Tibial nerve (tissue), 4 donors: ENCODE results near the gene MTRF1. TPM values are rescaled to one million over a fixed set of nuclear protein-coding genes. Genes with fewer than 3 reads are reported as not detected.
"Not testable (repeated sequence)": the region's sequence is repeated elsewhere in the genome, so short reads cannot be mapped to it uniquely, and the experiment has no call there.

ENCODE experiments used
- DNase-seq, 2 donors: peaks; one replicate each; pipeline ENCODE4 v3.0.0-alpha.2; 2019; ENCODE audit warnings: low spot score in 2 of 2
- H3K27ac ChIP-seq, 4 donors: fragments of 200-600 bp; sonication (generic) in 3 of 4; one replicate each; pipeline ENCODE4 v1.5.1; 2017 to 2019; ENCODE audit warnings: mild to moderate bottlenecking in 1 of 4
- H3K27me3 ChIP-seq, 2 donors: fragments of 200-600 bp; sonication (generic) in 1 of 2; one replicate each; pipeline versions ENCODE4 v1.5.1 to v1.6.0; 2017 to 2019
- H3K36me3 ChIP-seq, 3 donors: fragments of 200-600 bp; sonication (generic); one replicate each; pipeline ENCODE4 v1.5.1; 2018 to 2019
- H3K4me1 ChIP-seq, 4 donors: fragments of 200-600 bp; sonication (generic) in 3 of 4; one replicate each; pipeline ENCODE4 v1.5.1; 2017 to 2019
- H3K4me3 ChIP-seq, 4 donors: fragments of 200-600 bp; sonication (generic) in 3 of 4; one replicate each; pipeline ENCODE4 v1.5.1; 2017 to 2019; ENCODE audit warnings: mild to moderate bottlenecking in 1 of 4, moderate library complexity in 1 of 4
- H3K9me3 ChIP-seq, 4 donors: fragments of 200-600 bp; sonication (generic) in 3 of 4; one replicate each; pipeline ENCODE4 v1.5.1; 2017 to 2019
- CTCF ChIP-seq, 5 experiments: fragments of 200-600 bp in 3 of 5; fragments of 450-650 bp in 2 of 5; sonication (generic) in 3 of 5; IDR thresholded peaks; one replicate each; pipeline ENCODE4 v1.5.1; 2016 to 2019; ENCODE audit warnings: antibody characterized with exemption in 5 of 5, mild to moderate bottlenecking in 3 of 5, moderate library complexity in 2 of 5
- EP300 ChIP-seq, 2 donors: sonication (generic); formaldehyde crosslinking; IDR thresholded peaks; one replicate each; pipeline ENCODE4 v1.6.1; 2017; ENCODE audit warnings: antibody characterized with exemption in 2 of 2, mild to moderate bottlenecking in 1 of 2
- POLR2A ChIP-seq, 2 donors: fragments of 450-650 bp; IDR thresholded peaks; one replicate each; pipeline ENCODE4 v1.6.1; 2017; ENCODE audit warnings: antibody characterized with exemption in 2 of 2, mild to moderate bottlenecking in 2 of 2, moderate library complexity in 2 of 2
- WGBS, 2 donors: methylation state at CpG; one replicate each; pipeline ENCODE4 v1.1.5; 2018; 5-methylcytosine and 5-hydroxymethylcytosine counted together
- total RNA-seq, 4 donors: library from RNA; depleted of rRNA; stranded (reverse); fragments of >200 nt; gene quantifications; one replicate each; pipeline ENCODE4 v1.1.0, GENCODE V29; 2016

Gene MTRF1
- total RNA-seq, 4 donors from 2014 or later, result 2.5 to 27.3 (median 7.3) TPM

DNA sequence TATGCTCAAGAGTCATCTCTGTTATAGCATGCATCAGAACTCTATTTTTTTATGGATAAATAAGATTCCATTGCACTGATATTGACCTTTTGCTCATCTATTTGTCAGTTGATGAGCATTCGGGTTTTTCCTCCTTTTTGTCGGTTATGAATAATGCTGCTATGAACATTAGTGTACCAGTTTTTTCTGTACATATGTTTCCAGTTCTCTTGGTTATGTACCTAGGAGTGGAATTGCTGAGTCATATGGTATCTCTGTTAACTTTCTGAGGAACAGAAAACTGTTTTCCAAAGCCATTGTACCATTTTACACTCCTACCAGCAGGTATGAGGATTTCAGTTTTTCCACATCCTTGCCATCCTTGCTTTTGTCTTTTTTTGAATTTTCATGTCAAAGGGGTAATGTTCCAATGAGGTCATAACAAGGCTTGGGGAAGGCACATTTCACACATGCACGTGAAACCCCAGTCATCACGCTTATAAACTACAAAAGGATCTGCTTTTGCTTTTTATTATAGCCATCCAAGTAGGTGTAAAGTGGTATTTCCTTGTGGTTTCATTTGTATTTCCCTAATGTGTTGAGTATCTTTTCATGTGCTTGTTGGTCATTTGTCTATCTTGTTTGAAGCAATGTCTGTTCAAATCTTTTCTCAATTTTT, 83.7 kb downstream of the MTRF1 start:
- no peak for DNase-seq
- H3K4me1 ChIP-seq, result no peaks in the 10 kb centered on the region
- H3K9me3 ChIP-seq, result peaks cover 0 to 13% (median 2%) of the 10 kb centered on the region in 4 donors
- H3K4me3 ChIP-seq, result no peak overlapping the region
- H3K36me3 ChIP-seq, result peaks cover 0 to 7% (median 0%) of the 10 kb centered on the region in 3 donors
- no peaks in the 10 kb centered on the region for H3K27me3 ChIP-seq
- TF ChIP-seq CTCF (IDR thresholded peaks at IDR 0.05) (no peak), POLR2A (IDR thresholded peaks at IDR 0.05) (no peak), EP300 (IDR thresholded peaks at IDR 0.05) (no peak)
- no peak overlapping the region for H3K27ac ChIP-seq
- WGBS, 2 donors, result 74% methylated on average over 4 of the region's 4 CpGs

GRCh38 chr13:41178040-41178439, 85.3 kb downstream of the MTRF1 start:
- WGBS, 2 donors, result 76 to 83% methylated on average over 7 of the region's 7 CpGs
- H3K9me3 ChIP-seq, result peaks cover 0 to 14% (median 2%) of the 10 kb centered on the region in 4 donors
- DNase-seq, result no peak
- peaks cover 0 to under 1% (median 0%) of the 10 kb centered on the region in 3 donors for H3K36me3 ChIP-seq
- H3K4me3 ChIP-seq, result no peak overlapping the region
- TF ChIP-seq CTCF (IDR thresholded peaks at IDR 0.05), result no peak
- no peak for TF ChIP-seq EP300 (IDR thresholded peaks at IDR 0.05)
- no peak for TF ChIP-seq POLR2A (IDR thresholded peaks at IDR 0.05)
- no peaks in the 10 kb centered on the region for H3K27me3 ChIP-seq
- H3K4me1 ChIP-seq, result no peaks in the 10 kb centered on the region
- H3K27ac ChIP-seq, result no peak overlapping the region

- Histone ChIP-seq H3K27me3 (no peaks in the 10 kb centered on the region), H3K4me1 (no peaks in the 10 kb centered on the region), H3K4me3 (no peak overlapping the region), H3K9me3 (peaks cover 0 to 14% (median 2%) of the 10 kb centered on the region in 4 donors), H3K36me3 (no peaks in the 10 kb centered on the region), H3K27ac (no peak overlapping the region)
- TF ChIP-seq EP300 (IDR thresholded peaks at IDR 0.05), result no peak
- TF ChIP-seq CTCF (IDR thresholded peaks at IDR 0.05), result no peak
- TF ChIP-seq POLR2A (IDR thresholded peaks at IDR 0.05), result no peak
- DNase-seq, result no peak
- 39 to 40% methylated on average over 2 of the region's 2 CpGs for WGBS, 2 donors
These were observed 85.8 kb downstream of the MTRF1 start for GRCh38 chr13:41177616-41178015.

- 94% methylated on average over 8 of the region's 8 CpGs for whole genome bisulfite sequencing, 2 donors
- peaks cover 0 to 14% (median 2%) of the 10 kb centered on the region in 4 donors for H3K9me3 ChIP-seq
These were observed 87.8 kb downstream of the MTRF1 start for GRCh38 chr13:41175576-41175975.

More at GRCh38 chr13:41175576-41175975, 87.8 kb downstream of the MTRF1 start:
- H3K4me1 ChIP-seq, H3K27ac ChIP-seq, H3K4me3 ChIP-seq, H3K27me3 ChIP-seq, DNase-seq, H3K36me3 ChIP-seq: not testable (repeated sequence)

Other genes starting within 250 kb of the MTRF1 start
- gene ELF1, start 244.3 kb downstream of the MTRF1 start, total RNA-seq, result 100 to 1,000 TPM in 2 of 4 donors, 10 to 100 TPM in 2; 54.6 to 118 (median 98.6) TPM
- gene WBP4, start 202.1 kb downstream of the MTRF1 start, total RNA-seq, result 10 to 100 TPM; 10.2 to 27.1 (median 15.5) TPM
- 10 to 100 TPM in 1 of 4 donors, 1 to 10 TPM in 3; 8.1 to 14.2 (median 9.0) TPM for gene KBTBD6, start 130.8 kb downstream of the MTRF1 start, total RNA-seq
- gene KBTBD7, start 69.0 kb downstream of the MTRF1 start, total RNA-seq, result 10 to 100 TPM in 2 of 4 donors, 1 to 10 TPM in 2; 4.5 to 11.1 (median 9.3) TPM
- 10 to 100 TPM; 28.7 to 45.3 (median 37.6) TPM for gene NAA16, start 47.7 kb upstream of the MTRF1 start, total RNA-seq
- gene RGCC, start 194.0 kb upstream of the MTRF1 start, total RNA-seq, result 1,000 to 10,000 TPM in 1 of 4 donors, 100 to 1,000 TPM in 3; 476 to 1,295 (median 830) TPM